GM18907 (cell line): ENCODE measurements around the gene C20orf96.
A peak's percentile ranks its signal among the peaks of the same experiment; 100 is the strongest.

Source experiments
- ATAC-seq: cut with Tn5 transposase; IDR thresholded peaks from one replicate; pipeline ENCODE4 v1.9.1; 2021; ENCODE audit warnings: mild to moderate bottlenecking, moderate library complexity; ENCODE audit not compliant: unreplicated experiment

The C20orf96 gene

GRCh38 chr20:312067-312466 is 21.5 kb upstream of the C20orf96 start:
- ATAC-seq = no peak

- ATAC-seq = no peak
These were observed 21.1 kb upstream of the C20orf96 start for GRCh38 chr20:311609-312008.

DNA sequence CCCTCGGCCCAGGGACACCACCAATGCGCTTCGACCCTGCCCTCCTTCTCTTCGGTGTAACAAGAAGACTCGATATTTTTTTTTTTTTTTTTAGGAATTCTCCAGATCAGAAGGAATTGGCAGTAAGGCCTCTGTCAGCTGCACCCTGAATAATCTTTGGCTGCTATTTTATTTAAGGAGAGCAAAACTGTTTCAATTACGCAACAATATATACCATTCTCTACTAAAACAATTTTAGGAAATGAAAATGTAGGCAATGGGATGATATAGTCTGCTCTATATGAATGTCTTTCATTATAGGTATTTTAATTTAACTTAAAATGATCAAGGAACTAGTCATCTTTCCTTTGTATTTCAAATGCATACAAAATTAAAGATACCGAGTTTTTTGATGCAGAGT is 20.1 kb upstream of the C20orf96 start:
- no peak for ATAC-seq

- peak; percentile 96 for ATAC-seq
These were observed 19.5 kb upstream of the C20orf96 start for GRCh38 chr20:309841-310644.

DNA sequence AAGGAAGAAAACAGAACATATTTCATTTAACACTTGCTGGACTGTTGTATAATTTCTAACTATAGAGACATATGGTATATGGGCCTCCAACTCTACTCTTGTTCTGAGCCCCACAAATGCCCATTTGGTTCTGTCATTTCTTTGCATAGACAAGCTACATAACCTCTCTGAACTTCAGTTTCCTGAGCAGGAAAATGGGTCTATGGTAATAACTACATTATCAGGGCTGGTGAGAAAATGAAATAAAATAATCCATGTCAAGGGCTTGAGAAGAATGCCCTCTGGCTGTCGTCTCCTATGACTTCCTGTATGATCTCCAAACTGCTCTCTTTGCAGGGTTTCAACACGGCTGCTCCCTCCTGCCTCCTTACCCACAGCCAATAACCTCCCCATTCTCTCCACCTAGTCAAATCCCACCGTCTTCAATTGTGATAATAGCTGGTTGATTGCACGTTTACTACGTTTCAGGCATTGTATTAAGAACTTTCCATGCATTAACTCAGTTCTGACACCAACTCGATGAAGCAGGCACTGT is 18.8 kb upstream of the C20orf96 start:
- no peak for ATAC-seq

DNA sequence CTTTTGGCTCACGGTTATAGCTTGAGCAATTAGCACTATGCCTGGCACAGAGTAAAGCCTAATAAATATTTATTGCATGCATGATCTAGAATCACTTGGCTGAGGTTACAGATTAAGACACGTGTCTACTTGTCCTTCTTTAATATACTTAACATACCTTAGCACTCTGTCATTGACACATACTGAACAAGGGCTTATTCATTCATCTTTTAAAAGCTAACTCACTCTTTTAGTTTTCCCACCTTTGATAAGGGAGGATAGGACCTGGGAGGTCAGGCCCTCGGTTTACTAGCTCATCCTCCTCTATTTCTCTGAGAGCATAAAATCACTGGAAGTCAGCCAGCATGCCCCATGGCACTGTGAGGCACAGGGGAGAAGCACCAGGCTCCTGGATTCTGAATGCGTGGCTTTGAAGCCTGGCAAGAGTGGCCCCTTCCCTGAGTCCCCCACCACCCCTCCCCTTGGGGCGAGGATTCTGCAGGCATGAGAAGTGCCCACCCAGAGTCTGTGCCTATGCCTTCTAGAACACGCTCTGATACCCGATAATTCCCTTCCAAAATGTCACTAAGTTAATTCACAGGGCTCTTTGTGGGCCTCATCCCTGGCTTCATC is 18.0 kb upstream of the C20orf96 start:
- no peak for ATAC-seq

GRCh38 chr20:305745-306144 is 15.2 kb upstream of the C20orf96 start:
- no peak for ATAC-seq

GRCh38 chr20:301886-302848 is 11.6 kb upstream of the C20orf96 start:
- ATAC-seq = no peak

GRCh38 chr20:300345-300990 is 9.9 kb upstream of the C20orf96 start:
- no peak for ATAC-seq

GRCh38 chr20:298776-299391 is 8.3 kb upstream of the C20orf96 start:
- ATAC-seq = no peak

DNA sequence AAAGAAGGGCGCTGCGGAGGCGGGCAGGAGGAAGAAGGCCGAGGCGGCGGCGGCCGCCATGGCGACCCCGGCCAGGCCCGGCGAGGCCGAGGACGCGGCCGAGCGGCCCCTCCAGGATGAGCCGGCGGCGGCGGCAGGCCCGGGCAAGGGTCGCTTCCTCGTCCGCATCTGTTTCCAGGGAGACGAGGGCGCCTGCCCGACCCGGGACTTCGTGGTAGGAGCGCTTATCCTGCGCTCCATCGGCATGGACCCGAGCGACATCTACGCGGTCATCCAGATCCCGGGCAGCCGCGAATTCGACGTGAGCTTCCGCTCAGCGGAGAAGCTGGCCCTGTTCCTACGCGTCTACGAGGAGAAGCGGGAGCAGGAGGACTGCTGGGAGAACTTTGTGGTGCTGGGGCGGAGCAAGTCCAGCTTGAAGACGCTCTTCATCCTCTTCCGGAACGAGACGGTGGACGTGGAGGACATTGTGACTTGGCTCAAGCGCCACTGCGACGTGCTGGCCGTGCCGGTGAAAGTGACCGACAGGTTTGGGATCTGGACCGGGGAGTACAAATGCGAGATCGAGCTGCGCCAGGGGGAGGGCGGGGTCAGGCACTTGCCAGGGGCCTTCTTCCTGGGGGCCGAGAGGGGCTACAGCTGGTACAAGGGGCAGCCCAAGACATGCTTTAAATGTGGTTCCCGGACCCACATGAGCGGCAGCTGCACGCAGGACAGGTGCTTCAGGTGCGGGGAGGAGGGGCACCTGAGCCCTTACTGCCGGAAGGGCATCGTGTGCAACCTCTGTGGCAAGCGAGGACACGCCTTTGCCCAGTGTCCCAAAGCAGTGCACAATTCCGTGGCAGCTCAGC is 7.6 kb upstream of the C20orf96 start:
- ATAC-seq = peak; percentile 35

- ATAC-seq = peak; percentile 80
These were observed 6.8 kb upstream of the C20orf96 start, which contains the start of gene ZCCHC3 for GRCh38 chr20:297098-297924. ZCCHC3 (plus strand) TSS chr20:297570; CDS start chr20:297587, 17 bp downstream.

GRCh38 chr20:295804-296203 is 5.3 kb upstream of the C20orf96 start:
- no peak for ATAC-seq

DNA sequence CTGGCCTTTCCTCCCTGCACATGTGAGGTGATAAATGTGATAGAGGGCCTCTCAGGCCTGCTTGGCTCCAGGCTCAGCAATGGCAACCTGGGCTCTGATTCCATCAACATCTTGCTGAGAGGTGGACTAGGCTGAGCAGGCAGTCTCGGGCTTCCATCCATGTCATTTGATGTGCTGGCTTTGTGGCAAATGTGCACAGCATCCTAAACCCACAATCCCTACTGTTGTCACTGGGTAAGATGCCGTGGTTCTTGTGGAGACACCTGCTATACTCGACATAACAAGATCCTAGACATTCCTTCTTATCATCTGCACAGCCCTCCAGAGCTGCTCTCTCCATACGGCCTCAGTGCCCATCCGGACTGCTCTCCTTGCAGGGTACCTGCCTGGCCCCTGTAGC is 4.1 kb upstream of the C20orf96 start:
- ATAC-seq = no peak

DNA sequence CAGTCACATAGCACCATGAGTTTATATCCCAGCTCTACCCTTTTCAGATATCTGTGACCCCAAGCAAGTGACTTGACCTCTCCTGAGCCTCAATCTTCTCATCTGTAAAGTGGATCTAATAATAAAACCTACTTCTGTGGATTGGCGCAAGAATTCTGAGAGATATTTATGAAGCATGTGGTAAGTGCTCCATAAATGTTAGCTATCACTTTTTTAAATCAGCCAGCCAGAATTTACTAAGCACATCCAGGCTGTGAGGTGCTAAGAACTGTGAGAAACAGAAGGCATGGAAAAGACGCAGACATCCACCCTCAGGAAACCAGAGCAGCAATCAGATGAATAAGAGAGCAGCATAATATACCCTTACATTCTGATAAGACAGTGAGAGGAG is 862 bp downstream of the C20orf96 start:
- ATAC-seq = peak; percentile 2

GRCh38 chr20:288956-289692 is 1.4 kb downstream of the C20orf96 start:
- ATAC-seq = no peak

DNA sequence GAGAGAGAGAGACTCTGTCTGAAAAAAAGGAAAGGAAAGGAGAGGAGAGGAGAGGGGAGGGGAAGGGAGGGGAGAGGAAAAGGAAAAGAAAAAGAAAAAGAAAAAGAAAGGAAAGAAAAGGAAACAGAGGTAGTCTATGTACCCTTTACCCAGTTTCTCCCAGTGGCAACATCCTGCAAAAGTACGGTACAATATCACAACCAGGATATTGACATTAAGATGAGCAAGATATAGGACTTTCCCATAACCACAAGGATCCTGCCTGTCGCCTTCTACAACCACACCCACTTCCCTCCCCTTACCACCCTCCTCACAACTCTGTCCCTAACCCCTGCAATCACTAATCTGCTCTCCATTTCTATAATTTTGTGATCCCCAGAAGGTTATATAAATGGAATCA is 4.0 kb downstream of the C20orf96 start:
- no peak for ATAC-seq

DNA sequence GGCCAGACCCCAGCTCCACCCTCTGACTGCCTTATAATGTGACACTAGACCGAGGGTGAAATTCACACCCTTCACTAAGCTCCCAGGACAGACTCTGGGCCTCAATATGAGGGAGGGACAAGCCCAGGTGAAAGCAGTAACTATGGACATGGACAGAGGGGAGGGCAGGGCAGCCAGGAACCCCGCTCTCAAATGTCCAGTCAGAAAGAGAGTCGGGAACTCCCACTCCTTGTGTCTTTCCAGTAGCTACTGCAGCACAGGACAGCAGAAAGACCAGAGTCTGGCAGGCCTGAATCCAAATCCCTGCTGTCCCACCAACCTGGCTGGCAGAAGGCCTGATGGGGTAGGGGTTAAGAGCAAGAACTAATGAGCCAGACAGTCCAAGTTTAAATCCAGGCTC is 6.4 kb downstream of the C20orf96 start:
- ATAC-seq = no peak
